Measurements from ENCODE around the gene CRTC3.

DNA sequence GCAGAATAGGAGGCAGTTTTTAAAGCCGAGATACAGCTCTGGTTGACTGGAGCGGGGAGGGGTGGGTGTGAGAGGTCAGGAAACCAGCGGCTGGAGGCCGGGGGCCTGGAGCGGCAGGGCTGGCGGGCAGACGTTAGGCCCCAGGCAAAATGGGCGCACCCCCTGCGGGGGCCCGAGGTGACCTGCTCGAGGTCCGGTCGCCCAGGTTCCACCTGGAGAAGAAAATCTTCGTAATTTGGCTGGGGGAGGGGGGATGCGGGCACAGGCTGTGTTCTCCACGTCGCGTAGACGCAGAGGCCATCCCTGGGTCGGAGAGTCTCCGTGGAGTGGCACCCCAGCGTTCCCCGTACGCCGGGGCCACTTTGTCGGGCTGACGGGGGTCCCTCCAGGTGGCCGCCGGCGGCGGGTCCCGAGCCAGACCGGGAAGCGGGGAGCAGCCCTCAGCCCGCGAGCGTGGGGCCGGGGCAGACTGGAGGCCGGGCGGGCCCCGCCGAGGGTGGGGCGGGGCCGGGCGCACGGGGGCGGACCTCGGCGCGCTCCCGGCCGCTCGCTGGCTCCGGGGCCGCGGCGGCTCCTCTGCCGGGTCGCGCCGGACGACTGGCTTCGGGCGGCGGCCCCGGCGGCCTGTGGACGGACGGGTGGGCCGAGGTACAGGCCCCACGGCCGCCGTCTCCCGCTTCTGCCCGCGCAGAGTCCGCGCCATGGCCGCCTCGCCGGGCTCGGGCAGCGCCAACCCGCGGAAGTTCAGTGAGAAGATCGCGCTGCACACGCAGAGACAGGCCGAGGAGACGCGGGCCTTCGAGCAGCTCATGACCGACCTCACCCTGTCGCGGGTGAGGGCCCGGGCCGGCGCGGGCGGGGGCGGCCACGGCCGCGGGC is at the start of gene CRTC3:
- TF ChIP-seq, protein P1, sequence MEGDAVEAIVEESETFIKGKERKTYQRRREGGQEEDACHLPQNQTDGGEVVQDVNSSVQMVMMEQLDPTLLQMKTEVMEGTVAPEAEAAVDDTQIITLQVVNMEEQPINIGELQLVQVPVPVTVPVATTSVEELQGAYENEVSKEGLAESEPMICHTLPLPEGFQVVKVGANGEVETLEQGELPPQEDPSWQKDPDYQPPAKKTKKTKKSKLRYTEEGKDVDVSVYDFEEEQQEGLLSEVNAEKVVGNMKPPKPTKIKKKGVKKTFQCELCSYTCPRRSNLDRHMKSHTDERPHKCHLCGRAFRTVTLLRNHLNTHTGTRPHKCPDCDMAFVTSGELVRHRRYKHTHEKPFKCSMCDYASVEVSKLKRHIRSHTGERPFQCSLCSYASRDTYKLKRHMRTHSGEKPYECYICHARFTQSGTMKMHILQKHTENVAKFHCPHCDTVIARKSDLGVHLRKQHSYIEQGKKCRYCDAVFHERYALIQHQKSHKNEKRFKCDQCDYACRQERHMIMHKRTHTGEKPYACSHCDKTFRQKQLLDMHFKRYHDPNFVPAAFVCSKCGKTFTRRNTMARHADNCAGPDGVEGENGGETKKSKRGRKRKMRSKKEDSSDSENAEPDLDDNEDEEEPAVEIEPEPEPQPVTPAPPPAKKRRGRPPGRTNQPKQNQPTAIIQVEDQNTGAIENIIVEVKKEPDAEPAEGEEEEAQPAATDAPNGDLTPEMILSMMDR (IDR thresholded peaks at IDR 0.05; ENCODE audit: poor library complexity) = no peak
- TF ChIP-seq EZH2phosphoT487 (IDR thresholded peaks at IDR 0.05; ENCODE audit: low read depth, severe bottlenecking, unreplicated experiment) (no peak), EZH2 (IDR thresholded peaks at IDR 0.05; ENCODE audit: borderline replicate concordance) (no peak)
